ENCODE measurements around the gene MRPL50.

DNA sequence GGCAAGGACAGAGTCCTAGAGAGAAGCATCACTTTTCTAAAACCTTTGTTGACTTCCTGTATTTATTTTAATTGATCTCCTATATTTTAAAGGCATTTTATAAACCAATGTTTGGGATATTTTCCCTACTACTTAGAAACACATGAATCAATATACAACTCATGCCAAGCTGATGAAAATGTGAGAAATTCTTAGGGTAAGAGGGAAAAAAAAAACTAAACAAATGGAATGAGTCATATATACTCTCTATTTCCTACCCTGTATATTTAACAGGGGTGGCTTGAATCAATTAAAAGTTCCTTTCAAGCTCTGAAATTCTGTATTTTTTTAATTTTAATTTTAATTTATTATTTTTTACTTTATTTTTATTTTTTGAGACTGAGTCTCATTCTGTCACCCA, 33.2 kb downstream of the MRPL50 start:
- no peak for TF ChIP-seq POLR2A (IDR thresholded peaks at IDR 0.05)
- TF ChIP-seq, protein P1, sequence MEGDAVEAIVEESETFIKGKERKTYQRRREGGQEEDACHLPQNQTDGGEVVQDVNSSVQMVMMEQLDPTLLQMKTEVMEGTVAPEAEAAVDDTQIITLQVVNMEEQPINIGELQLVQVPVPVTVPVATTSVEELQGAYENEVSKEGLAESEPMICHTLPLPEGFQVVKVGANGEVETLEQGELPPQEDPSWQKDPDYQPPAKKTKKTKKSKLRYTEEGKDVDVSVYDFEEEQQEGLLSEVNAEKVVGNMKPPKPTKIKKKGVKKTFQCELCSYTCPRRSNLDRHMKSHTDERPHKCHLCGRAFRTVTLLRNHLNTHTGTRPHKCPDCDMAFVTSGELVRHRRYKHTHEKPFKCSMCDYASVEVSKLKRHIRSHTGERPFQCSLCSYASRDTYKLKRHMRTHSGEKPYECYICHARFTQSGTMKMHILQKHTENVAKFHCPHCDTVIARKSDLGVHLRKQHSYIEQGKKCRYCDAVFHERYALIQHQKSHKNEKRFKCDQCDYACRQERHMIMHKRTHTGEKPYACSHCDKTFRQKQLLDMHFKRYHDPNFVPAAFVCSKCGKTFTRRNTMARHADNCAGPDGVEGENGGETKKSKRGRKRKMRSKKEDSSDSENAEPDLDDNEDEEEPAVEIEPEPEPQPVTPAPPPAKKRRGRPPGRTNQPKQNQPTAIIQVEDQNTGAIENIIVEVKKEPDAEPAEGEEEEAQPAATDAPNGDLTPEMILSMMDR (IDR thresholded peaks at IDR 0.05) = no peak

All from right lobe of liver (tissue), 4 donors.